GM18499 (cell line): Measurements from ENCODE around the gene PHC3.
A peak's percentile ranks its signal among the peaks of the same experiment; 100 is the strongest.

Source experiments
- ATAC-seq: cut with Tn5 transposase; IDR thresholded peaks from one replicate; pipeline ENCODE4 v1.9.1; 2021; ENCODE audit warnings: moderate number of reproducible peaks; ENCODE audit not compliant: insufficient read depth, unreplicated experiment

The PHC3 gene

GRCh38 chr3:170081079-170081741 is 100.3 kb downstream of the PHC3 start:
- no peak for ATAC-seq

GRCh38 chr3:170080605-170081004 is 100.9 kb downstream of the PHC3 start:
- ATAC-seq = no peak

- ATAC-seq = no peak
These were observed 101.9 kb downstream of the PHC3 start for GRCh38 chr3:170079536-170080165.

- ATAC-seq = no peak
These were observed 102.8 kb downstream of the PHC3 start for GRCh38 chr3:170078620-170079281.

GRCh38 chr3:170077361-170077760 is 104.2 kb downstream of the PHC3 start:
- no peak for ATAC-seq

- ATAC-seq = no peak
These were observed 104.8 kb downstream of the PHC3 start for GRCh38 chr3:170076715-170077238.

GRCh38 chr3:170075441-170076091 is 106.0 kb downstream of the PHC3 start:
- ATAC-seq = no peak

GRCh38 chr3:170064108-170064507 is 117.4 kb downstream of the PHC3 start:
- no peak for ATAC-seq

- ATAC-seq = no peak
These were observed 117.8 kb downstream of the PHC3 start for GRCh38 chr3:170063691-170064090.

- no peak for ATAC-seq
These were observed 118.8 kb downstream of the PHC3 start for GRCh38 chr3:170062769-170063168.

GRCh38 chr3:170062068-170062467 is 119.5 kb downstream of the PHC3 start:
- ATAC-seq = no peak

GRCh38 chr3:170059447-170059846 is 122.1 kb downstream of the PHC3 start:
- ATAC-seq = no peak

- ATAC-seq = no peak
These were observed 123.4 kb downstream of the PHC3 start for GRCh38 chr3:170058127-170058526.

- no peak for ATAC-seq
These were observed 124.0 kb downstream of the PHC3 start for GRCh38 chr3:170057550-170057949.

- peak; percentile 93 for ATAC-seq
These were observed 124.7 kb downstream of the PHC3 start for GRCh38 chr3:170056710-170057454.

- peak; percentile 48 for ATAC-seq
These were observed 126.3 kb downstream of the PHC3 start for GRCh38 chr3:170055209-170055608.

GRCh38 chr3:170054204-170054603 is 127.3 kb downstream of the PHC3 start:
- no peak for ATAC-seq

- no peak for ATAC-seq
These were observed 129.1 kb downstream of the PHC3 start for GRCh38 chr3:170052398-170052797.

GRCh38 chr3:170050753-170051152 is 130.8 kb downstream of the PHC3 start:
- ATAC-seq = no peak
